ENCODE measurements around the gene KLHL29. TPM values are rescaled to one million over a fixed set of nuclear protein-coding genes. Genes with fewer than 3 reads are reported as not detected.

The KLHL29 gene
- total and polyA plus RNA-seq, 4 donors, result 0.29 to 2.3 (median 0.68) TPM

GRCh38 chr2:23503097-23503496, 118.1 kb downstream of the KLHL29 start:
- DNase-seq (ENCODE audit: low spot score), result no peak
- TF ChIP-seq NR2F2 (IDR thresholded peaks at IDR 0.05) (peak; percentile 99), HNF4A (conservative IDR thresholded peaks at IDR 0.05) (peak; percentile 85 to 94), YY1 (IDR thresholded peaks at IDR 0.05) (no peak), RXRA (IDR thresholded peaks at IDR 0.05) (peak; percentile 89 to 96), EGR1 (IDR thresholded peaks at IDR 0.05; ENCODE audit: low read depth in 2 of 2) (no peak), RAD21 (IDR thresholded peaks at IDR 0.05) (peak; percentile 21 to 48), ATF3 (IDR thresholded peaks at IDR 0.05) (no peak), FOXA2 (IDR thresholded peaks at IDR 0.05) (peak; percentile 13), CTCF (IDR thresholded peaks at IDR 0.05; ENCODE audit: low read depth, low read length, missing input control) (no peak), SP1 (IDR thresholded peaks at IDR 0.05) (peak; percentile 78), FOXA1 (IDR thresholded peaks at IDR 0.05) (peak; percentile 18), HNF4G (IDR thresholded peaks at IDR 0.05) (peak; percentile 30)

GRCh38 chr2:23503682-23504081, 118.7 kb downstream of the KLHL29 start:
- no peak for DNase-seq (ENCODE audit: low spot score)
- 86% methylated on average over 7 of the region's 7 CpGs for WGBS
- Histone ChIP-seq H3K36me3 (ENCODE audit: control insufficient read depth in 4 of 4, insufficient read depth in 3 of 4, low read depth in 1 of 4, low read length in 3 of 4) (no peaks in the 10 kb centered on the region), H3K4me3 (ENCODE audit: low read depth in 1 of 3, low read length in 3 of 3) (no peak overlapping the region), H3K9ac (ENCODE audit: low read depth in 1 of 2, low read length in 2 of 2) (no peak overlapping the region), H3K27me3 (ENCODE audit: control insufficient read depth in 4 of 4, insufficient read depth in 4 of 4, low read length in 3 of 4) (no peaks in the 10 kb centered on the region), H3K9me3 (ENCODE audit: control insufficient read depth in 4 of 4, low read length in 3 of 4) (no peaks in the 10 kb centered on the region), H3K27ac (ENCODE audit: low read depth in 1 of 2, low read length in 2 of 2) (no peak overlapping the region), H3K4me1 (ENCODE audit: control insufficient read depth in 4 of 4, insufficient read depth in 4 of 4, low read length in 3 of 4) (peaks cover 0 to 7% (median 4%) of the 10 kb centered on the region in 4 donors)
- TF ChIP-seq HNF4A (conservative IDR thresholded peaks at IDR 0.05) (no peak), FOXA1 (IDR thresholded peaks at IDR 0.05) (no peak)

More at GRCh38 chr2:23503097-23503496, 118.1 kb downstream of the KLHL29 start:
- Histone ChIP-seq H3K9me3 (ENCODE audit: control insufficient read depth in 4 of 4, low read length in 3 of 4) (no peaks in the 10 kb centered on the region), H3K9ac (ENCODE audit: low read depth in 1 of 2, low read length in 2 of 2) (no peak overlapping the region), H3K36me3 (ENCODE audit: control insufficient read depth in 4 of 4, insufficient read depth in 3 of 4, low read depth in 1 of 4, low read length in 3 of 4) (no peaks in the 10 kb centered on the region), H3K27me3 (ENCODE audit: control insufficient read depth in 4 of 4, insufficient read depth in 4 of 4, low read length in 3 of 4) (no peaks in the 10 kb centered on the region), H3K27ac (ENCODE audit: low read depth in 1 of 2, low read length in 2 of 2) (no peak overlapping the region), H3K4me3 (ENCODE audit: low read depth in 1 of 3, low read length in 3 of 3) (no peak overlapping the region), H3K4me1 (ENCODE audit: control insufficient read depth in 4 of 4, insufficient read depth in 4 of 4, low read length in 3 of 4) (peaks cover 0 to 7% (median 4%) of the 10 kb centered on the region in 4 donors)
- 41% methylated on average over 6 of the region's 6 CpGs for WGBS

GRCh38 chr2:23504591-23504990, 119.6 kb downstream of the KLHL29 start:
- Histone ChIP-seq H3K9ac (ENCODE audit: low read depth in 1 of 2, low read length in 2 of 2) (no peak overlapping the region), H3K27ac (ENCODE audit: low read depth in 1 of 2, low read length in 2 of 2) (no peak overlapping the region), H3K4me3 (ENCODE audit: low read depth in 1 of 3, low read length in 3 of 3) (no peak overlapping the region), H3K27me3 (ENCODE audit: control insufficient read depth in 4 of 4, insufficient read depth in 4 of 4, low read length in 3 of 4) (no peaks in the 10 kb centered on the region), H3K9me3 (ENCODE audit: control insufficient read depth in 4 of 4, low read length in 3 of 4) (no peaks in the 10 kb centered on the region), H3K4me1 (ENCODE audit: control insufficient read depth in 4 of 4, insufficient read depth in 4 of 4, low read length in 3 of 4) (peaks cover 0 to 7% (median 4%) of the 10 kb centered on the region in 4 donors), H3K36me3 (ENCODE audit: control insufficient read depth in 4 of 4, insufficient read depth in 3 of 4, low read depth in 1 of 4, low read length in 3 of 4) (no peaks in the 10 kb centered on the region)
- TF ChIP-seq REST (IDR thresholded peaks at IDR 0.05), result no peak
- no peak for TF ChIP-seq NR2F2 (IDR thresholded peaks at IDR 0.05)
- TF ChIP-seq ZBTB33 (IDR thresholded peaks at IDR 0.05), result no peak
- no peak for TF ChIP-seq ATF3 (IDR thresholded peaks at IDR 0.05)
- TF ChIP-seq FOXA2 (IDR thresholded peaks at IDR 0.05), result no peak
- no peak for DNase-seq (ENCODE audit: low spot score)
- WGBS, result 95% methylated on average over 8 of the region's 8 CpGs

Data from liver (tissue), 9 donors.